ENCODE results near the gene SDCCAG8.

SDCCAG8 gene

GRCh38 chr1:243345205-243345604 lies 89.4 kb downstream of the SDCCAG8 start:
- H3K4me1 Mint-ChIP-seq = peaks cover 5% of the 10 kb centered on the region
- TF ChIP-seq, protein P1, sequence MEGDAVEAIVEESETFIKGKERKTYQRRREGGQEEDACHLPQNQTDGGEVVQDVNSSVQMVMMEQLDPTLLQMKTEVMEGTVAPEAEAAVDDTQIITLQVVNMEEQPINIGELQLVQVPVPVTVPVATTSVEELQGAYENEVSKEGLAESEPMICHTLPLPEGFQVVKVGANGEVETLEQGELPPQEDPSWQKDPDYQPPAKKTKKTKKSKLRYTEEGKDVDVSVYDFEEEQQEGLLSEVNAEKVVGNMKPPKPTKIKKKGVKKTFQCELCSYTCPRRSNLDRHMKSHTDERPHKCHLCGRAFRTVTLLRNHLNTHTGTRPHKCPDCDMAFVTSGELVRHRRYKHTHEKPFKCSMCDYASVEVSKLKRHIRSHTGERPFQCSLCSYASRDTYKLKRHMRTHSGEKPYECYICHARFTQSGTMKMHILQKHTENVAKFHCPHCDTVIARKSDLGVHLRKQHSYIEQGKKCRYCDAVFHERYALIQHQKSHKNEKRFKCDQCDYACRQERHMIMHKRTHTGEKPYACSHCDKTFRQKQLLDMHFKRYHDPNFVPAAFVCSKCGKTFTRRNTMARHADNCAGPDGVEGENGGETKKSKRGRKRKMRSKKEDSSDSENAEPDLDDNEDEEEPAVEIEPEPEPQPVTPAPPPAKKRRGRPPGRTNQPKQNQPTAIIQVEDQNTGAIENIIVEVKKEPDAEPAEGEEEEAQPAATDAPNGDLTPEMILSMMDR (IDR thresholded peaks at IDR 0.05) = no peak
- H3K9me3 Mint-ChIP-seq = no peaks in the 10 kb centered on the region
- H3K4me3 Mint-ChIP-seq = no peak overlapping the region
- DNase-seq = no peak
- H3K27me3 Mint-ChIP-seq (ENCODE audit: low read depth, poor library complexity) = peaks cover 2% of the 10 kb centered on the region
- peaks cover 4% of the 10 kb centered on the region for H3K36me3 Mint-ChIP-seq (ENCODE audit: low read depth)
- H3K27ac Mint-ChIP-seq = no peak overlapping the region

GRCh38 chr1:243346016-243346415 lies 90.2 kb downstream of the SDCCAG8 start:
- TF ChIP-seq, protein P1 (IDR thresholded peaks at IDR 0.05) = no peak
- peaks cover 5% of the 10 kb centered on the region for H3K4me1 Mint-ChIP-seq
- no peak overlapping the region for H3K27ac Mint-ChIP-seq
- peaks cover 2% of the 10 kb centered on the region for H3K27me3 Mint-ChIP-seq (ENCODE audit: low read depth, poor library complexity)
- no peaks in the 10 kb centered on the region for H3K9me3 Mint-ChIP-seq
- peaks cover 6% of the 10 kb centered on the region for H3K36me3 Mint-ChIP-seq (ENCODE audit: low read depth)
- DNase-seq = no peak
- no peak overlapping the region for H3K4me3 Mint-ChIP-seq

GRCh38 chr1:243346468-243346867 lies 90.6 kb downstream of the SDCCAG8 start:
- TF ChIP-seq, protein P1 (IDR thresholded peaks at IDR 0.05) = no peak
- Mint-ChIP-seq H3K9me3 (no peaks in the 10 kb centered on the region), H3K4me1 (peaks cover 5% of the 10 kb centered on the region), H3K27ac (no peak overlapping the region), H3K4me3 (no peak overlapping the region), H3K27me3 (ENCODE audit: low read depth, poor library complexity) (peaks cover 2% of the 10 kb centered on the region), H3K36me3 (ENCODE audit: low read depth) (peaks cover 9% of the 10 kb centered on the region)
- DNase-seq = no peak

GRCh38 chr1:243348331-243348730 lies 92.5 kb downstream of the SDCCAG8 start:
- Mint-ChIP-seq H3K27ac (no peak overlapping the region), H3K4me3 (no peak overlapping the region), H3K4me1 (peaks cover 5% of the 10 kb centered on the region), H3K27me3 (ENCODE audit: low read depth, poor library complexity) (peaks cover 2% of the 10 kb centered on the region), H3K9me3 (no peaks in the 10 kb centered on the region), H3K36me3 (ENCODE audit: low read depth) (peaks cover 9% of the 10 kb centered on the region)
- TF ChIP-seq, protein P1 (IDR thresholded peaks at IDR 0.05) = no peak
- DNase-seq = no peak

GRCh38 chr1:243349128-243349527 lies 93.3 kb downstream of the SDCCAG8 start:
- no peaks in the 10 kb centered on the region for H3K9me3 Mint-ChIP-seq
- no peak for DNase-seq
- peaks cover 6% of the 10 kb centered on the region for H3K36me3 Mint-ChIP-seq (ENCODE audit: low read depth)
- TF ChIP-seq, protein P1 (IDR thresholded peaks at IDR 0.05) = no peak
- peaks cover 2% of the 10 kb centered on the region for H3K27me3 Mint-ChIP-seq (ENCODE audit: low read depth, poor library complexity)
- H3K4me3 Mint-ChIP-seq = no peak overlapping the region
- H3K27ac Mint-ChIP-seq = no peak overlapping the region
- peaks cover 5% of the 10 kb centered on the region for H3K4me1 Mint-ChIP-seq

- H3K9me3 Mint-ChIP-seq = no peaks in the 10 kb centered on the region
- TF ChIP-seq, protein P1 (IDR thresholded peaks at IDR 0.05) = no peak
- H3K36me3 Mint-ChIP-seq (ENCODE audit: low read depth) = peaks cover 11% of the 10 kb centered on the region
- no peaks in the 10 kb centered on the region for H3K4me1 Mint-ChIP-seq
- no peaks in the 10 kb centered on the region for H3K27me3 Mint-ChIP-seq (ENCODE audit: low read depth, poor library complexity)
- no peak overlapping the region for H3K4me3 Mint-ChIP-seq
- no peak for DNase-seq
- no peak overlapping the region for H3K27ac Mint-ChIP-seq
Measured at GRCh38 chr1:243351337-243351736, 95.5 kb downstream of the SDCCAG8 start.
